K562 (cell line): ENCODE data around the gene OBSCN.

Experiments used
- BRCA1 ChIP-seq, 2 experiments: fragments of 450-650 bp in 1 of 2; sonication (generic) in 1 of 2; formaldehyde crosslinking in 1 of 2; IDR thresholded peaks; 2 replicates each; pipeline versions ENCODE4 v1.5.0 to v1.6.1; 2017 to 2020; ENCODE audit warnings: mild to moderate bottlenecking in 1 of 2, missing genetic modification reagents in 1 of 2
- CAMTA2 ChIP-seq: fragments of 250-450 bp; sonication (Bioruptor Pico); conservative IDR thresholded peaks from 2 replicates; pipeline ENCODE4 v1.5.1; 2022
- ELK3 ChIP-seq: fragments of 450-650 bp; formaldehyde crosslinking; IDR thresholded peaks from 2 replicates; pipeline ENCODE4 v1.4.0; 2020; ENCODE audit warnings: mild to moderate bottlenecking
- KDM1A ChIP-seq, 2 experiments: fragments of 450-650 bp; IDR thresholded peaks; 2 replicates each; pipeline ENCODE4 v1.6.1; 2016; ENCODE audit warnings: mild to moderate bottlenecking in 2 of 2
- POLR2A ChIP-seq: fragments of 450-650 bp; conservative IDR thresholded peaks from 2 replicates; pipeline ENCODE4 v1.6.1; 2016
- TEAD2 ChIP-seq: fragments of 450-650 bp; IDR thresholded peaks from 2 replicates; pipeline ENCODE4 v1.6.1; 2016; ENCODE audit warnings: missing genetic modification characterization, control low read depth, missing compliant biosample characterization
- USF1 ChIP-seq: sonication (generic); formaldehyde crosslinking; IDR thresholded peaks from 2 replicates; pipeline ENCODE4 v1.9.0; 2022; ENCODE audit warnings: mild to moderate bottlenecking, missing genetic modification reagents
- ZNF24 ChIP-seq: fragments of 450-650 bp; IDR thresholded peaks from 2 replicates; pipeline ENCODE4 v1.6.1; 2016

- TF ChIP-seq ZNF24: no peak
- TF ChIP-seq ELK3 (CRISPR knock-in tag): no peak
- no peak for TF ChIP-seq CAMTA2 (CRISPR knock-in tag)
- TF ChIP-seq TEAD2: no peak
- TF ChIP-seq KDM1A (IDR thresholded peaks at IDR 0.05): no peak
- TF ChIP-seq USF1 (CRISPR knock-in tag): no peak
- no peak for TF ChIP-seq POLR2A
- no peak for TF ChIP-seq BRCA1 (IDR thresholded peaks at IDR 0.05)
- no peak for TF ChIP-seq BRCA1 (CRISPR knock-in tag; IDR thresholded peaks at IDR 0.05)
Measured at GRCh38 chr1:228181645-228182034, 26.2 kb upstream of the OBSCN start.
